GDM1 (cell line): ENCODE measurements around the gene EPB41L1.
A peak's percentile ranks its signal among the peaks of the same experiment; 100 is the strongest.

Source experiments
- DNase-seq: peaks from one replicate; lab custom pipeline; 2025; lab: John Stamatoyannopoulos, UW

EPB41L1 gene

DNA sequence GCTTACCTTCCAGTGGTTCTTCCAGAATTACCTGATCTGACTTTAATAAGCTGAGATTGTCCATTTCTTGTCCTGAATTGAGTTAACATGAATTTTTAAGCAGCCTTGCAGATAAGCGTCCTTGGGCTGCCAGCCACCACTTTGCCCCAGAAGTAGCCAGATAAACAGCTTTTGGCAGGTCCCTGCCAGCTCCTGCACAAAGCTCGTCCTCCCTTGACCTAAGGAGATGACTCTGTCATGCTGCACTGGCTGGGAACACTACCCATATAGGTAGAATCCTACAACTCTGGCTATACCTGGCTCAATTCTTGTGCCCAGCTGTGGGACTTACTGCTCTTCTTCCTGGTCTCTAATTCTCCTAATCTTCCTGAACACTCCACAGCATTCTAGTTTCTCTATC is 42.1 kb downstream of the EPB41L1 start:
- no peak for DNase-seq

DNA sequence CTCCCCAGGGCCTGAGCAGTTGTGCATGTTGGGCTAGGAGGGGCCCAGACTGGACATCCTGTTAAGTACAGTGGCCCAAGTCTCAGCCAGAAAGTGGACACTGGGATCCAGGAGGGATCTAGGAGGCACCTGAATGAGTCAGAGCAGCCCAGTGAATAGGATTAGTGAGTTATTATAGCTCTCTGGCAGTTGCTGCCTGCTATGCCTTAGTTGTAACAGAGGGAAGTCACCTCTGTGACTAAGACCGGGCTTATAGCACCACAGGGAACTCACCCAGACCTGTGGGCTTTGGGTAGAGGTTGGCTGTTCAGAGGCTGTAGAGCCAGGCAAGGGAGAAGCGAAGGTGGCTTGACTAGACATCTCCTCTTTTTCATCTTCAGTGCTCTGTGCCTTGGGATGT is 42.7 kb downstream of the EPB41L1 start:
- DNase-seq = no peak

DNA sequence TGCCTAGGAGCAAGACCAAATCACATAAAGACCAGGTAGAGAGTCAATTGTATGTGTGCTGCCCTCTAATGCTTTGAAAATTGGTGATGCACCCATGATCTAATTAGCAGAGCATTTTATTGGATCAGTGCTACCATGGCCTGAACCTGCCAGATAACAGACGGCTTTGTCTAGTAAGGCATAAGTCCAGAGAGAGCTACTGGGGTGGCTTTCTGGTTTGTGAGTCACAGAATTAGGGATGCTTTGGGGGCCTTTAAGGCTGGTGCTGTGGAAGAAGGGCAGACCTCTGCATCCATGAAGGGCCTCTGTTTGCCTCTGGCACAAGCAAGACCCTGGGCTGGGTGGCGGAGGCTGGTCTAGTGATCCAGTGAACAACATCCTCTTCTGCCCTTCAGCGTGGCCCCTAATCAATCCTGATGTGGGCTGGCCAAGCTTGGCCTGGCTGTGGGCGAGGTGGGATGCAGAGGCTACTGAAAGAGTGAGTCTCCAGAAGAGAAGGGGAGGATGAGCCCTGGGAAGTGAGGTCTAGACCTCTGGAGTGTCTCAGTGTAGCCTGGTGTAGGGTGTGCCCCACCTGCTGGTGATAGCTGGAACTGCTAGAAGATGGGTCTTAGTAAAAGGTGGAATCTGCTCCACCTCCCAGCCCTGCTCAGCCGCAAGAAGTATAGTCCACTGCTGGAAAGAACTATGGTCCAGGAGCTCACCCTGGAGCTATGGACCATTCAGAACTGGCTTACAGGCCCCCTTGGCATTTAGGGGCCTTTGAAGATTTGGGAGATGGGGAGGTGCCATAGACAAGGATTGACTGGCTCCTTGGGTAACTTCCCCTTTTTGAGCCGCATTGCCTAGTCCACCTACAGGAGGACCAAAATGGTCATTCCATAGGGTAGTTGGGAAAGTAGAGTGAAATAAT is 45.1 kb downstream of the EPB41L1 start:
- DNase-seq = peak; percentile 37

DNA sequence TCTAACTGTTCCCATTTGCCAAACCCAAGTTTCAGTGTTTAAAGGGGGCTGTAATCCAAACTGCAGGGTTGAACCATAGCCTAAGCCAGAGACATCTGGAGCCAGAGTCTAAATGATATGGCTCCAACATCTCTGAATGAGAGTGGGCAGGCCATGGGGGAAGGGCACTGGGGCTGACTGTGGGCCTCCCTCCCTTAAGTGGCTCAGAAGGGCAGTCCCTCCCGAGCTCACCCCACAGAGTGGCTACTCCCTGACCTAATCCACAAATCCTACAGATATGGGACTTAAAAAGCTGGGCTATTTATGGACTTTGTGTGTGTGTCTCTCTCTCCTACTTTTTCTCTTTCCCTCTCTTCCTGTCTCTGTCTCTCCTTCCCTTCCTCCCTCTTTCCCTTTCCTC is 45.9 kb downstream of the EPB41L1 start:
- DNase-seq = no peak

DNA sequence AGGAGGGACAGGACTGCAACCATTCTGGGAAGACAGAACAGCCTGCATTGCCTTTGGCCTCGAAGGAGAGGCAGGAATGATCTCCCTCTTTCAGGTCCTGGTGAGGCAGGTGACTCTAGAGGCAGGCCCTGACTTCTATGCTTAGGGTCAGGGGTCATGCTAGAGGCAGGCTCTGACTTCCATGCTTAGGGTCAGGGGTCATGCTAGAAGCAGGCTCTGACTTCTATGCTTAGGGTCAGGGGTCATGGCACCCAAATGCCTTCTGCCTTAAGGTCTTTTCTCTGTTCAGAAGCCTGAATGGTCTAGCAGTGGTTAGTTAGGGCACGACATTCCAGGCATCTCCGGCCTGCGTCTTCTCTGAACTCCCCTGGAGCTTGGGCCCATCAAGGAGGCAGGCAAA is 46.7 kb downstream of the EPB41L1 start:
- DNase-seq = no peak

DNA sequence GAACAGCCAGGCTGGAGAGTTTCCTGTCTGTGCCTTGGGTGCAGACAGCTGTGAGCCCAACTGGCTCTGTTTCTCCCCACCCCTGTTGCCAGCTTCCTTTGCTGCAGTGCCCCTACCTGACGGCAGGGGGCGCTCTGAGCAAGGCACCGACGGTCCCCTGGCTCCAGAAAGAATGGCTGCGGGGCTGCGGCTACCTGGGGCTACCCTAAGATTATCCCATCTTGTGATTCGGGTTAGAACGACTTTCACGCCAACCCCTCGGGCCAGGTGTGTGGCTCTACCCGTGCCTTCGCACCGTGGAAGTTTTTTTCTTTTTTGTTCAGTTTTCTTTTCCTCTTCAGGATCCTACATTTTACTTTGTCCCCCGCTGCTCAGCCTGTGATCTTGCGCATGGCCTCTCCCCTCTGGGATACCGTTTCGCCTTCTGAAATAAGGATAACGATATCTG is 48.4 kb downstream of the EPB41L1 start:
- peak; percentile 43 for DNase-seq

DNA sequence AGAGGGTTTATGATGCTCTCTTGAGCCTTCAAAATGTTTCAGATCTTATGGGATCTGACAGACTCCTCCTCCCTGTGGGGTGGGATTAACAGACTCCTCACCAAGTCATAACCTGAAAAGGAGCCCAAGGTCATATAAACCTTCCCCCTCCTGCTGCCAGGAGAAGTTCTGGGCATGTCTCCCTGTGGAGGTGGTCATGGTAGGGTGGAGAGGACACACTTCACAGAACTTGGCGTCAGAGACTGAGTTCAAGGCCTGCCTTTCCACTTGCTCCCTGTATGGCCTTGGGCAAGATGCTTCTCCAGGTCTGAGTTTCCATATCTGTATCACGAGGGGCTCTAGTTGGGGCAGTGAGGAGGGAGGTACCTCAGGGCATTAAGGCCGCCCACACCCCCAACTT is 49.3 kb downstream of the EPB41L1 start:
- DNase-seq = no peak

DNA sequence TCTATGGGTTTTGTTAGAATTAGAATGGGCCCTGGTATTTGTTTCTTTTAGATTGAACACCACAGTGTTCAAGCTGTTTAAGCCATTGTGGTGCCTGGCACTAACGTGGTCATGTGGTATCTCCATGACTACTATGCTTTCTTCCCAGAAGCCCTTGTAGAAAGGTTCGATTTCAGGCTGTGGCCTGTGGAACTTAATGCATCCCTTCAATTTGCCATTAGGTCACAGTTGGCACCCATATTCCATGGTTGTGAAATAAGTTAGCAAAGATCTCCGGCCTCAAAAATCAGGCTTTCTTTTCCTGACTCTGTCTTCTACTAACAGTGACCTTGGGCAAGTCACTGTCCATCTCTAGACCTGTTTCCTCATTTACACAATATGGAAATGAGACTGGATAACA is 50.5 kb downstream of the EPB41L1 start:
- DNase-seq = no peak

DNA sequence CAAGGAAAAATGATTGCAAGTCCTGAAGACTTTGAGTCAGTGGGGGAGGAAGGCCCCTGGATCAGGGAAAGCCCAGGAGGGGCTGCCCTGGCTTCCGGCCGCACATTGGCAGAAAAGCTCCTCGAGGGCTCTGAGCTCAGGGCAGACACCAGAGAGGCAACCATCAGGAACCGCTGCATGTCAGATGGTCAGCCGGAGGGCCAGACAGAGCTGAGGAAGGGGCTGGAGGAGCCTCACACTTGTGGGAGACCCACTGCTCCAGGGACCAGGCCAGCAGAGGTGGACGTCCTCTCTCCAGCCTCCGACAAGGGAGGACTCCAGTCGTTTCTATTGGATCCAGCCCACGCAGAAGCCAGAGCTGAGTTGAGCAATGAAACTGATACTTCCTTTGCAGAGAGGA is 51.5 kb downstream of the EPB41L1 start:
- DNase-seq = no peak

DNA sequence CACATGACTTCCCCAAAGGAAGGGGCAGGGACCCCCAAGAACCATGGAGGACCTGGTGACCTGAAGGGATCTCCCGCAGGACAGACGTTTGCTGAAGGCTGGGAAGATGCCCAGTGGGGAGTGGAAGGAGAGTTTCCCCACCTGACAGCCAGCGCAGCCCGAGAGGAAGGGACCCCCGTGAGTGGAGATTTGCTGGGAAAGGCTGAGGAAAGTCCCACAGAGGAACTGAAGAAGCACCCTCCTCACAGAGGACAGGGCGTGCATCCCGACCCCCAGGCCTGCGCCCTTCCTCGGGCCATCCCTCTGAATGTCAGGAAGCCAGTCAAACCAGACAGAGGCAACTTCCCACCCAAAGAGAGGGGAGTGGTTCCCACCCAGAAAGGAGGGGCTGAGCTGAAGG is 52.1 kb downstream of the EPB41L1 start:
- no peak for DNase-seq

DNA sequence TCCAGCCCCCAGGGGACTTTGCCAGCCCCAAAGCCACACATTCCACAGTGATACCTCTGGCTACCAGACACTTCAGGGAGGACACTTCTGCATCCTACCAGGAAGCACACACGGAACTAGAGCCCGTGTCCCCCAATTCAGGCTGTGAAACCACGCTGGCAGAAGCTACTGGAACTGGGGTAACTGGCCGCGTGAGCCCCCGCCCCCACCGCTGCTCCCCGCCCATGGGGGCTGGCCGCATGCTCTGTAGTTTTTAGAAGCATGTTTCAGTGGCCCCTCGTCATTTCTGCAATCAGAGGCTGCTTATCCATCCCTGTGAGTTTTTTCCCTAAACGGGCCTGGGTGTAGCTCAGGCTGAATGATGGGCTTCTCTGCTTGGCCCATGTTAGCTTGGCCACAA is 53.1 kb downstream of the EPB41L1 start:
- DNase-seq = no peak

DNA sequence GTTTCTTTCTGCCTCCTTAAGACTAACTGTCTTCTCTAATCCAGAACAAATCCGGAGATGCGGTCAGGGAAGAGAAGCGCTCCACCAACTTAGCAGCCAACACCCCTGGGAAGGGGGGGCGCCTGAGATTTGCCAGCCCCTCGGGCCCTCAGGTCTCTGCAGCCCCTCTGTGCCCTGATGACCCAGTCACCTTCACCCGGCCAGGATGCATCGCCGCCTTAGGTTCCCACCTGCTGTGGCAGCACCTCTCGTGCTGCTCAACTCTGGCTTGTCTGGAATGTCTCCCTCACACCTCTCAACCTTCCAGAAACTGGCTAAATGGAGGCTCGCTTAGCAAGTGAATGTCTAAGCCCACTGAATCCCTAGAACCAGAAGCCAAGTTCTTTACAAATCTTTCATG is 53.7 kb downstream of the EPB41L1 start:
- no peak for DNase-seq

DNA sequence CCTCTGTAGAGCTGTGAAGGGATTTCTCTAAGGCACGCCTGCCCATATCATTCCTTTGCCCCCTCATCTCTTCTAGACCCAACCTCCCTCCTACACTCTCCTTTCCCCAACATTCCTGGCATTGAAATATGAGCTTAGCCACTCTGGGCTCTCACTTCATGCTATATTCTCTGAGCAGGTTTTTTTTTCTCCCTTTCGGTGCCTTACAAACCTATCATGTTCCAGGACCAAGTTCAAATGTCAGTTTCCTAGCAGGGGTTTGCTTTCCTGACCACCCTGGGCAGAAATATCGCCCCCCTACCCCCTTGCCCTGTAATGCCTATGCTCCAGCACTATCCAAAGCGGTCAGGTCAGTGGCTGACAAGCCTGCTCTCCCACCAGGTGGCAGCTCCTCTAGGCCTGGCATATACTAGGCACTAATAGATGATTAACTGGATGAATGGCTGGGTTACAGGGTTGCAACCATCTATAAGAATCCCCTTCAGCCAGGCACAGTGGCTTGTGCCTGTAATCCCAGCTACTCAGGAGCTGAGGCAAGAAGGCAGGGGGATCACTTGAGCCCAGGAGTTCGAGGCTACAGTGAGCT is 56.0 kb downstream of the EPB41L1 start:
- no peak for DNase-seq

DNA sequence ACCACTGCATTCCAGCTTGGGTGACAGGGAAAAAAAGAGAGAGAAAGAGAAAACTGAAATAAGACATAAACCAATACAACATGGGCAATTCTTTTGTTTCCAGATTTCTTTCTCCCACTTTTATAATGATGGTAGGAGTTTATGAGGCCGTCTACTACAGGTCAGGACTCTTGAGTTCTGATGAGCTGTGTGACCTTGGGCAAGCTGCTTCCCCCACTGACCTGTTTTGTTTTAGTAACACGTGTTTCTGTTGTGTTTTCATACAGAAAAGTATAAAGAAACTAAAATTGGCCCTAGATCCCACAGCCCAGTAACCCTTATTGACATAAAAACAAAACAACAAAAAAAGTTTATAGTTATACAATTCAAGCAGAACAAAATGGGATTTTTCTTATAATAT is 58.8 kb downstream of the EPB41L1 start:
- DNase-seq = no peak

DNA sequence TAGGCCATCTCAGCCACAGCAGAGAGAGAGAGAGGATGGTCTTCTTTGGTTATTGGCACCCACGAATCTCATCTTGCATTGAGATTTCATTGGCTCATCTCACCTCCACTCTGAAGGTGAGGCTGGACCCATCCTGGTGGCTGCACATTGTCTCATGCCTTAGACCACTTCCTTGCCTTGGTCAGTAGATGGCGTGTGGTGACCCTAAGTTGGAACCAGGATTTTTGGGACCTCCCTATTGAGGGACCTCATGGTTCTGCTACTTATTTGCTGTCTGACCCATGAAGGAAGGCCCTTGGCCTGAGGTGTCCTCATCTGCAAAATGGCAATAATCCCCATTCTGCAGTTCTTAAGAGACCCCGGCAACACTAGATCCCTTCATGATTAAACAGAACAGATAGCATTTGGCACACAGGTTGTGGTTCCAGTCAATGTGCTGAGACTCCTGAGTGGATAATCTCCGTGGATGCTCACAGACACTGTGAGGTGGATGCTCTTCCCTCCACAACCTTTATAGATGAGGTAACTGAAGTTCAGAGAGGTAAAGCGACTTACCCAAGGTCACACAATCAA is 60.2 kb downstream of the EPB41L1 start:
- DNase-seq = peak; percentile 33

DNA sequence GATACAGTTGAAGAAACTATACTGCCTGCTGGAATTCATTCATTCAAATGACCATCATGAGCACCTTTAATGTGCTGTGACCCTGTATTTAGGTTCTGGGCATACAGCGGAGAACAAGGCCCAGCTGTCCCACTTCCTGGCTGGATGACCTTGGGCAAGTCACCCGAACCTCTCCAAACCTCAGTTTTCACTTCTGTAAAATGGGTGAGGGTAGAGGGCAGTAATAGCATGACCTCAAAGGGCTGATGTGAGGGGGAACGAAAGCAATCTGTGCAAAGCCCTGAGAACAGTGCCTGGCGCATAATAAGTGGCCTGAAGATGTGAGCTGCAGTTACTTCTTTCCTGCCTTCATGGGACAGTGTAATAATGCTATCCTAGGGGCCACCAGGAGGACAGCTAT is 61.2 kb downstream of the EPB41L1 start:
- DNase-seq = no peak

DNA sequence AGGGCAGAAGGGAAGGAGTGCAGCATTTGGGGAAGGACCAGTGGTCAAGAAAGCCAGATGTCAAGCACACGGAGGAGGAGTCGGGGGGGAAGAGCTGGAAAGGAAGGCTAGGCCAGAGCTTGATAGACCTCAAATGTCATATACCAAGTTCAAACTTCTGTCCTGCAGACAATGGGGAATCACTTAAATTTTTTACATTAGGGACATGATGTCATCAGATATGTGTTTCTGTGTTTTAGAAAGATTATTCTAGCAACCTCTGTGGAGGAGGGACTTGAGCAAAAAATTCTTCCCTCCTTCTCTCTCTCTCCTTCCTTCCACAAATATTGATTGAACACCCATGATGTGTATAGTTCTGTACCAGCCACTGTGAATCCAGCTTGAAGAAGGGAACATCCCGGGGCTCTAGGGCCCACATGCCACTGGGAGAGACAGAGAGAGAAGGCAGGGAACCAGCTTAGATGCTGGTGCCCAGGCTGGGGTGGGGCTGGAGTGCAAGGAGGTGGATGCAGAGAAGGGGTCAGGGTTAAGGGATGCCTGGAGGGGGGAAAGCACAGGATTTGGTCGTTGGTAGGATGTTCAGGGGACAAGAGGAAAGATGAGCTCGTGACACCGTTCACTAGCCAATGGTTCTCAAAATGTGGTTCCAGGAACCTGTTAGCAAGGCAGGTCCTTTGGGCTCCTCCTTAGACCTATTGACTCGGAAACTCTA is 61.9 kb downstream of the EPB41L1 start:
- no peak for DNase-seq

DNA sequence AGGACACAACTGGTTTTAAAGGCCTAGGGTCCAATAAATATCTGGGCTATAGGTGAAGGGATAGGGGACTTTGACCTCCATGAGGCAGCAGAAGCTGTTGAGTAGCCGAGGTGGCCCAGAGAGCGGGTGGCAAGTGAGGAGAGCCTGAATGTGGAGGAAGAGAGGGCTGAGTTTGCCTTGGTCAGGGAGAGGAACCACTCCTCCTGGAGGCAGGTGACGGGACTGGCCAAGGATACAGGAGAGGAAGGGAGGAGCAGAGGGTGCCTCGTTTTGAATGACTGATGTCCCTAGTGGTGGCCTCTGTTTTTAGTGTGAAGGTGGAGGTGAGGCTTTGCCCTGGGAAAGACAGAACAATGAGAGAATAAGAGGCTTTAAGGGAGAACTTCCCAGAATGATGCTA is 62.7 kb downstream of the EPB41L1 start:
- DNase-seq = no peak

DNA sequence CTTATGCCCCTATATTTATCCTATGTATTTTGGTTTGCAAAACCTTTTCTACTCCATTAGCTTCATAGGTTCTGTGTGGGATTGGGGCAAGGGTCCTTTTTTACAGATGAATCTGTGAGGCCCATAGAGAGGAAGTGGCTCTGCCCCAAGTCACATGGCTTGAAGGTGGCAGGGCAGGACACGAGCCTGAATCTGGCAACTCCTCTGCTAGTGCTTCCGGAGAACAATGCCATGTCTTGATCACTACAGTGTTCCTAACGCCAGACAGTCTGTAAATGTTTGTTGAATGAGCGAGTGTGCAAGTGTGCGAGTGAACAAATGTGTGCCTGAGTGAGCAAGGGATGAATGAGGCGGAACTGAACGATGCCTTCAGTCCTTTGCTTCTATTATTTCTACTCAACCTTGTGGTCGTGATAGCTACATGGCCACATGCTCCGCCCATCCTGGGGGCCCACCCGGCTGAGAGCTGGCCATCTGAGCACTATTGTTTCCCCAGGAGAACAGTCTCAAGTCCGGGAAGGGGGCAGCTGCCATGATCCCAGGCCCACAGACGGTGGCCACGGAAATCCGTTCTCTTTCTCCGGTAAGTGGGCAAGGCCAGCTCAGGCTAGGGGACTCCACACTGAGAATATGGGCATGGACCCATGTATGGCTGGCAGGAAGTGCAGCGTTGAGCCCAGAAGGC is 64.0 kb downstream of the EPB41L1 start:
- no peak for DNase-seq

DNA sequence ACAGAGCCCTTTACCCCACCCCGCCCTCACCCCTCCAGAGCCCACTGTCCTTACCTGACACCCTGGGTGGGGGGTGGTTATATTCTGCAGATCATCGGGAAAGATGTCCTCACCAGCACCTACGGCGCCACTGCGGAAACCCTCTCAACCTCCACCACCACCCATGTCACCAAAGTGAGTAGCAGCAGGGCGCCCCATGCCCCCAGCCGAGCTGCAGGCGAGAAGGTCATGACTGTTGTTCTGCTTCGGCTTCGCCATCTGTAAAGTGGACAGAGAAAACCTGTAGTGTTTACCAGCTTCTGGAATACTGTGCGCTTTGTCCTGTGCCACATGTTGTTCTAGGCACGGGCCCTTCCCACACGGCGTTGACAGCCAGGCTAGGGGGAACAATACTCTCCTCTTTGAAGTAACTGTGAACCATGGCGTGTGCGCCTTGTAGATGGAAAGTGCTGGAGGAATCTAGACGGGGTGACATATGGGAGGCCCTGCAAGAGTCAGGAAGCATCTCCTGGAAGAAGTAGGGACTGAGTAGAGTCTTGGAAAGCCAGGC is 65.2 kb downstream of the EPB41L1 start:
- no peak for DNase-seq

DNA sequence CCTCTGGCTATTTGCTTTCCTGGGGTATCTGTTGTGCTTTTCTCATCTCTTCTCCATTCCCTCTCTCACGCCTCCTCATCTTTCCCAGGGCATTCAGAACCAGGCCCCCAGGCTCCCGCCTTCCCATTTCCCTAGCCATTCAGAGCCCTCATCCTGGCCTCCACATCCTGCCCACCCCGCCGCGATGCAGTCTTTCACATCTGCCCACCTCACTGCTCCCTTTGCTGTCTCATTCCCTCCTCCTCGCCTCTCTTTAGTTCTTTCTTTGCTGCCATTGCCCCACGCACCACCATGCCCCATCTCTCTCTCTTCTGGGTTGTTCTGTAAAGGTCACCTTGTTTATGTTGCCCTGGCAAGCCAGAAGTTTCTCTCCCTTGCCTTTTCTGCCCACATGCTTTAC is 71.1 kb downstream of the EPB41L1 start:
- no peak for DNase-seq

DNA sequence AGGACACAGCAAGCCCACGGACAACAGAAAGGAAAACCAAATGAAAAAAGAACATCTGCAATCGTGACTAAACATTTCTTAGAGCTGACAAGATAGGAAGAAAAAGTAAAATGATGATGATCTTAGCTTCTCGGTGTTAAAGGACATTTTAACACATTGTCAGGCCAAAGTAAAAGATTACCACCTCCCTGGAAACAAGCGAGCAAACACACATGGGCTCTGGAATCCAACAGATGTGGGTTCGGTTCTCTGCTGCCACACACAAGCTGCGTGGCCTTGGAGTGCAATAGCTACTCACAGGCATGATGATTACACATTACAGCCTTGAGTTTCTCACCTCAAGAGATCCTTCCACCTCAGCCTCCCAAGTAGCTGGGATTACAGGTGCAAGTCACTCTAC is 74.2 kb downstream of the EPB41L1 start:
- DNase-seq = no peak
